Right lobe of liver (tissue), 6 donors: ENCODE results near the gene SAG. TPM values are rescaled to one million over a fixed set of nuclear protein-coding genes. Genes with fewer than 3 reads are reported as not detected.

ENCODE experiments used
- ATAC-seq, 4 donors: fragments of 200-7000 bp; cut with Tn5 transposase; one replicate each; pipeline ENCODE4 v1.9.1; 2020; ENCODE audit warnings: mild to moderate bottlenecking in 4 of 4, moderate library complexity in 4 of 4
- DNase-seq, 3 donors: peaks; one replicate each; pipeline ENCODE4 v3.0.0-alpha.2; 2020
- H3K27ac ChIP-seq, 3 donors: fragments of 200-600 bp; one replicate each; pipeline ENCODE4 v1.8.0; 2022
- H3K27me3 ChIP-seq, 2 donors: fragments of 200-600 bp; one replicate each; pipeline ENCODE4 v1.8.0; 2022
- H3K36me3 ChIP-seq, 4 donors: fragments of 200-600 bp; sonication (generic) in 1 of 4; one replicate each; pipeline versions ENCODE4 v1.5.1 to v1.8.0; 2017 to 2022; ENCODE audit warnings: control low read depth in 1 of 4
- H3K4me1 ChIP-seq, 4 donors: fragments of 200-600 bp; sonication (generic) in 1 of 4; one replicate each; pipeline versions ENCODE4 v1.5.1 to v1.8.0; 2017 to 2022; ENCODE audit warnings: control low read depth in 1 of 4
- H3K4me3 ChIP-seq, 3 donors: fragments of 200-600 bp; one replicate each; pipeline ENCODE4 v1.8.0; 2022
- H3K9me3 ChIP-seq, 4 donors: fragments of 200-600 bp; sonication (generic) in 1 of 4; one replicate each; pipeline versions ENCODE4 v1.5.1 to v1.8.0; 2017 to 2022; ENCODE audit warnings: control low read depth in 1 of 4
- CTCF ChIP-seq, 4 donors: fragments of 200-600 bp in 3 of 4; fragments of 450-650 bp in 1 of 4; IDR thresholded peaks; one replicate each; pipeline versions ENCODE4 v1.5.1 to v1.8.0; 2016 to 2022; ENCODE audit warnings: antibody characterized with exemption in 4 of 4, mild to moderate bottlenecking in 2 of 4
- POLR2A ChIP-seq: fragments of 450-650 bp; IDR thresholded peaks from one replicate; pipeline ENCODE4 v1.6.1; 2017; ENCODE audit warnings: antibody characterized with exemption, mild to moderate bottlenecking
- WGBS: methylation state at CpG from one replicate; pipeline ENCODE4 v1.1.6; 2018; ENCODE audit warnings: low coverage, low lambda C conversion rate; ENCODE audit not compliant: insufficient coverage; ENCODE audit errors: missing lambda C conversion rate; 5-methylcytosine and 5-hydroxymethylcytosine counted together
- intact Hi-C, 2 donors: fragments of 100-400 bp; cut with DNase I; formaldehyde crosslinking; loops; one replicate each; pipeline versions ENCODE4 v1.11.2 to v1.14.1; 2022
- total RNA-seq, 6 experiments: library from RNA; depleted of rRNA in 2 of 6; stranded (reverse); fragments of >200 nt in 2 of 6; fragmentation: NEBNext Ultra II Directional in 3 of 6; extraction: Animal tissue kit (Norgen Biotek cat#: 25700) in 3 of 6; gene quantifications; one replicate each; pipeline versions ENCODE4 v1.1.0 to v1.2.4, GENCODE V29; 2016 to 2023
- donor health status: DM: no; HTN: yes; CAD: no.
- donor health status: DM: no; HTN: no; CAD: no.
- donor health status: DM: no; HTN: no; CAD: no.
- donor health status: DM: no; HTN: yes; CAD: no.
- donor health status: DM: no; HTN: yes; CAD: no.

The SAG gene
- total RNA-seq, 6 experiments from 2014 or later = not detected

GRCh38 chr2:233270951-233271350 lies 36.7 kb upstream of the SAG start:
- peaks cover 0 to 12% (median 5%) of the 10 kb centered on the region in 4 donors for H3K4me1 ChIP-seq
- H3K4me3 ChIP-seq = no peak overlapping the region
- TF ChIP-seq POLR2A (no peak), CTCF (IDR thresholded peaks at IDR 0.05) (no peak)
- ATAC-seq = no peak
- peaks cover 14 to 55% (median 32%) of the 10 kb centered on the region in 4 donors for H3K36me3 ChIP-seq
- intact Hi-C loops = no loop called here
- H3K9me3 ChIP-seq = no peaks in the 10 kb centered on the region
- DNase-seq = no peak
- H3K27ac ChIP-seq = peak overlapping the region in 1 of 3 donors; percentile 4
- 76% methylated on average over 4 of the region's 4 CpGs for WGBS
- H3K27me3 ChIP-seq = no peaks in the 10 kb centered on the region

DNA sequence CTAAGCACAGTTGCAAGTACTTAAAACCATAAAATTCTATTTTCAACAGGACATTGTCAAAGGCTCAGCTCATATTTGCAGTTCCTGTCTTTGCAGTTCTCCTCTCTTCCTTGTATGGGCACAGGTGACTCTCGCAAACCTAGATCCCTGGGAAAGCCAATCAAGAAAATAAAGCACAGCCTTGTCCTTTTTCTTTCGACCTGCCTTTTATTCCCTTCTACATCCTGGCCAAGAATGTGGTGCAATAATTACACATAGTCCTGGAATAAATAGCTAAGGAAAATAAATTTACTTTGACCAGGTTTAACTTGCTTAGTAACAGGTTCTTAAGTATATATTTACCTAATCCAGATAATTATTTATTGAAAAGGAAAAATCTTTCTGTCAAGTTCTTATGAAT lies 35.9 kb upstream of the SAG start:
- peak; percentile 52 to 76 (median 62) for ATAC-seq
- no peaks in the 10 kb centered on the region for H3K27me3 ChIP-seq

DNA sequence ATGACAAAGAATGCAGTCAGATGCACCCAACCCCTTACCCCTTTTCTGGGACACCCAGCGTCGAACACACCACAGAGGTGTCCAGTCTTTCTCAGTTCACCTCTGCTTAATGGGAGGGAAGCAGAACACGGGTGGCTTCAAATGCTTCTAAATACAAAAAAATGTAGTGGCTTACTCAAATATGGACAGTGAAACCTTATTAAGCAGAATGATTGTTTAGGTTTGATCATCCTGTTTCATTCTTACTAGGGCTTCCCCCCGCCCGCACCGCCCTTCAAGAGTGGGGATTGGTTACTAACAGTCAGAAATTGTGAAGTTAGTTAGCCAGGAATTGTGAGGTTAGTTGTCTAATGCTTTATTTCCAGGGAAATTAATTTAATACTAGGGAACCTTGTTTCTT lies 34.5 kb upstream of the SAG start:
- H3K4me1 ChIP-seq = peaks cover 0 to 12% (median 5%) of the 10 kb centered on the region in 4 donors
- H3K4me3 ChIP-seq = no peak overlapping the region
- H3K27me3 ChIP-seq = no peaks in the 10 kb centered on the region
- DNase-seq (no peak), ATAC-seq (no peak)
- 93% methylated on average over 4 of the region's 6 CpGs for WGBS
- intact Hi-C loops = no loop called here
- no peak overlapping the region for H3K27ac ChIP-seq
- no peak for TF ChIP-seq CTCF (IDR thresholded peaks at IDR 0.05)
- no peak for TF ChIP-seq POLR2A
- H3K9me3 ChIP-seq = no peaks in the 10 kb centered on the region
- peaks cover 14 to 62% (median 39%) of the 10 kb centered on the region in 4 donors for H3K36me3 ChIP-seq

More for the DNA sequence above, 35.9 kb upstream of the SAG start:
- peaks cover 14 to 55% (median 33%) of the 10 kb centered on the region in 4 donors for H3K36me3 ChIP-seq
- H3K4me3 ChIP-seq = no peak overlapping the region
- H3K4me1 ChIP-seq = peaks cover 0 to 12% (median 5%) of the 10 kb centered on the region in 4 donors
- 59% methylated on average over 2 of the region's 2 CpGs for WGBS
- TF ChIP-seq POLR2A (no peak), CTCF (IDR thresholded peaks at IDR 0.05) (no peak)
- H3K9me3 ChIP-seq = no peaks in the 10 kb centered on the region
- no peak for DNase-seq
- H3K27ac ChIP-seq = peak overlapping the region in 1 of 3 donors; percentile 67
- intact Hi-C loops = no loop called here

DNA sequence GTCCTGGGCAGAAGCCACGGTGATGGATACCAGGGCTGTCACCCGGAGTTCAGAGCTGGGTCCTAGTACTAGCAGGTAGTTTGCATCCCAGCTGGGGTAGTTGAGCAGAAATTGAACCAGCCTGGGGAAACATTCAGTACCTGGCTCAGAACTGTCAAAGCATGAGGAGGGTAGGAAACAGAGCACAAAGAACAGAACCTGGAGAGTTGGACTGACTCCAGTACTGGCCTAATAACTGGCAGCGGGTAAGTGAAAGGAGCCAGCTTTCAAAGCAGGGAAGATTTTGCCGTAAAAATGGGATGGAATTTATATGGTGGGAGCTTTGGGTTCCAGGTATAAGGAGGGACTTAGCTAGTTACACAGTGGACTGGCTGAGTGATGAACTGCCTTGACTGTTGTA lies 32.4 kb upstream of the SAG start:
- TF ChIP-seq POLR2A (no peak), CTCF (IDR thresholded peaks at IDR 0.05) (no peak)
- no peak for ATAC-seq
- Histone ChIP-seq H3K9me3 (no peaks in the 10 kb centered on the region), H3K27ac (no peak overlapping the region), H3K4me1 (peaks cover 0 to 12% (median 5%) of the 10 kb centered on the region in 4 donors), H3K4me3 (no peak overlapping the region), H3K36me3 (peaks cover 14 to 80% (median 42%) of the 10 kb centered on the region in 4 donors), H3K27me3 (no peaks in the 10 kb centered on the region)
- no peak for DNase-seq
- 90% methylated on average over 3 of the region's 4 CpGs for WGBS
- intact Hi-C loops = no loop called here

DNA sequence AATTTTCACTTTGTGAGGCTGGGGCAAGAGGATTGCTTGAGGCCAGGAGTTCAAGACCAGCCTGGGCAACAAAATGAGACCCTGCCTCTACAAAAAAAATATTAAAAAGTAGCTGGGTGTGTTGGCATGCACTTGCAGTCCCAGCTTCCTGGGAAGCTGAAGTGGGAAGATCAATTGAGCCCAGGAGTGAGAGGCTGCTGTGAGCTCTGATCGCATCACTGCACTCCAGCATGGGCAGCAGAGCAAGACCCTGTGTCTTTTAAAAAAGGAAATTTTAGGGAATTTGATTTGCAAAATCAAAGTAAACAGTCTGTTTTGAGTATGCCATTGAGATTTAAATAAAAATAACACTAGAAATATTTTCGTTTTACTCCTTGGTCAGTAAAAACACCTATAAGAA lies 28.7 kb upstream of the SAG start:
- intact Hi-C loops = no loop called here
- Histone ChIP-seq H3K36me3 (peaks cover under 1 to 93% (median 44%) of the 10 kb centered on the region in 4 donors), H3K9me3 (no peaks in the 10 kb centered on the region), H3K4me3 (no peak overlapping the region), H3K27me3 (no peaks in the 10 kb centered on the region), H3K4me1 (no peaks in the 10 kb centered on the region), H3K27ac (no peak overlapping the region)
- ATAC-seq = no peak
- 82% methylated on average over 2 of the region's 2 CpGs for WGBS
- no peak for DNase-seq
- no peak for TF ChIP-seq POLR2A
- TF ChIP-seq CTCF (IDR thresholded peaks at IDR 0.05) = no peak
